ENCODE measurements around the gene SASS6.

- no peak for TF ChIP-seq MAX (IDR thresholded peaks at IDR 0.05; ENCODE audit: low read depth, low read length)
- no peak for TF ChIP-seq CTCF (IDR thresholded peaks at IDR 0.05 in 2 of 3, conservative IDR thresholded peaks at IDR 0.05 in 1 of 3; ENCODE audit: control insufficient read depth in 2 of 3, extremely low read depth in 1 of 3, insufficient read depth in 1 of 3, low read depth in 3 of 3, low read length in 3 of 3)
- TF ChIP-seq CHD1 (IDR thresholded peaks at IDR 0.05; ENCODE audit: low read depth, low read length), result no peak
Measured at GRCh38 chr1:100051893-100052292, 80.8 kb downstream of the SASS6 start.

Measured in GM12878 (cell line).